Uterus (tissue), 2 donors: ENCODE measurements around the gene PCMTD2.
"Not testable (repeated sequence)": the region's sequence is repeated elsewhere in the genome, so short reads cannot be mapped to it uniquely, and the experiment has no call there.

Experiments
- POLR2A ChIP-seq, 2 donors: fragments of 450-650 bp; IDR thresholded peaks; one replicate each; pipeline ENCODE4 v1.6.1; 2016; ENCODE audit warnings: antibody characterized with exemption in 2 of 2, mild to moderate bottlenecking in 1 of 2, moderate library complexity in 1 of 2
- TF ChIP-seq, protein P1 (sequence below), 4 experiments: fragments of 200-600 bp in 2 of 4; fragments of 450-650 bp in 2 of 4; sonication (generic) in 2 of 4; IDR thresholded peaks; one replicate each; pipeline ENCODE4 v1.5.1; 2016 to 2019; ENCODE audit warnings: antibody characterized with exemption in 4 of 4, mild to moderate bottlenecking in 2 of 4, moderate library complexity in 1 of 4

DNA sequence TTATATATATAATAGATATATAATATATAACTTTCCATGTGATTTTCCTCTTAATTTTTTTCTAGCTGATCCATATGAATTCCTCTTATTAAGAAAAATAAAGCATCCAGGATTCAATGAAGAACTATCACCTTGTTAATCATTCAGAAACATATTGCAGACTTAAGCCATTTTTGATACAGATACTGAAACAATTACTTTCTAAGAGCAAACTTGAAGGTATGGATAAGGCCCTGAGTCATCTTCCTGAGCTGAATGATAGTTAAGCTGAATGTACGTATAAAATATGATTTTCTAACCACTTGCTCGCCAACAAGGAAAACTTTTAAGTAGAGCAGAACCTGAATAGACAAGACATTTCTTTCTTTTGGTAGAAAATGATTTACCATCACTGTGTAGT, 47.5 kb downstream of the PCMTD2 start:
- TF ChIP-seq, protein P1, sequence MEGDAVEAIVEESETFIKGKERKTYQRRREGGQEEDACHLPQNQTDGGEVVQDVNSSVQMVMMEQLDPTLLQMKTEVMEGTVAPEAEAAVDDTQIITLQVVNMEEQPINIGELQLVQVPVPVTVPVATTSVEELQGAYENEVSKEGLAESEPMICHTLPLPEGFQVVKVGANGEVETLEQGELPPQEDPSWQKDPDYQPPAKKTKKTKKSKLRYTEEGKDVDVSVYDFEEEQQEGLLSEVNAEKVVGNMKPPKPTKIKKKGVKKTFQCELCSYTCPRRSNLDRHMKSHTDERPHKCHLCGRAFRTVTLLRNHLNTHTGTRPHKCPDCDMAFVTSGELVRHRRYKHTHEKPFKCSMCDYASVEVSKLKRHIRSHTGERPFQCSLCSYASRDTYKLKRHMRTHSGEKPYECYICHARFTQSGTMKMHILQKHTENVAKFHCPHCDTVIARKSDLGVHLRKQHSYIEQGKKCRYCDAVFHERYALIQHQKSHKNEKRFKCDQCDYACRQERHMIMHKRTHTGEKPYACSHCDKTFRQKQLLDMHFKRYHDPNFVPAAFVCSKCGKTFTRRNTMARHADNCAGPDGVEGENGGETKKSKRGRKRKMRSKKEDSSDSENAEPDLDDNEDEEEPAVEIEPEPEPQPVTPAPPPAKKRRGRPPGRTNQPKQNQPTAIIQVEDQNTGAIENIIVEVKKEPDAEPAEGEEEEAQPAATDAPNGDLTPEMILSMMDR (IDR thresholded peaks at IDR 0.05): not testable (repeated sequence)
- TF ChIP-seq POLR2A (IDR thresholded peaks at IDR 0.05): not testable (repeated sequence)
